ENCODE results near the gene TNFAIP8L3. TPM values are rescaled to one million over a fixed set of nuclear protein-coding genes. Genes with fewer than 3 reads are reported as not detected.

TNFAIP8L3 gene
- total RNA-seq, 2 experiments from 2014 or later, result not detected

- no peak overlapping the region for H3K4me3 ChIP-seq (ENCODE audit: low read length)
- ChIA-PET CTCF (no interaction called here), POLR2A (interaction anchor here (0.6 kb wide), 1 partner anchor 321 kb away, joined by 4 read pairs; no protein-coding TSS in a partner anchor)
- H3K4me1 ChIP-seq (ENCODE audit: insufficient read depth, low read length), result no peaks in the 10 kb centered on the region
- no peaks in the 10 kb centered on the region for H3K36me3 ChIP-seq (ENCODE audit: insufficient read depth, low read length)
- Mint-ChIP-seq H3K27ac (no peak overlapping the region), H3K9me3 (no peaks in the 10 kb centered on the region), H3K27me3 (peaks cover 29% of the 10 kb centered on the region), H3K4me3 (no peak overlapping the region), H3K4me1 (ENCODE audit: low read depth) (no peaks in the 10 kb centered on the region), H3K36me3 (ENCODE audit: low read depth) (no peaks in the 10 kb centered on the region)
- intact Hi-C loops (cut with DNase I, micrococcal nuclease), result no loop called here
- peaks cover 4% of the 10 kb centered on the region in 2 experiments for H3K27me3 ChIP-seq (ENCODE audit: control insufficient read depth in 1 of 2, insufficient read depth in 2 of 2, low read length in 2 of 2)
- ATAC-seq (ENCODE audit: poor library complexity) (no peak), DNase-seq (no peak)
- no peaks in the 10 kb centered on the region for H3K9me3 ChIP-seq (ENCODE audit: control insufficient read depth in 1 of 2, insufficient read depth in 1 of 2, low read length in 2 of 2)
- TF ChIP-seq CTCF (IDR thresholded peaks at IDR 0.05), result no peak
- H3K27ac ChIP-seq (ENCODE audit: low read depth in 1 of 2, low read length in 2 of 2), result no peak overlapping the region
Measured at GRCh38 chr15:51111061-51111460, 16.4 kb upstream of the TNFAIP8L3 start.

DNA sequence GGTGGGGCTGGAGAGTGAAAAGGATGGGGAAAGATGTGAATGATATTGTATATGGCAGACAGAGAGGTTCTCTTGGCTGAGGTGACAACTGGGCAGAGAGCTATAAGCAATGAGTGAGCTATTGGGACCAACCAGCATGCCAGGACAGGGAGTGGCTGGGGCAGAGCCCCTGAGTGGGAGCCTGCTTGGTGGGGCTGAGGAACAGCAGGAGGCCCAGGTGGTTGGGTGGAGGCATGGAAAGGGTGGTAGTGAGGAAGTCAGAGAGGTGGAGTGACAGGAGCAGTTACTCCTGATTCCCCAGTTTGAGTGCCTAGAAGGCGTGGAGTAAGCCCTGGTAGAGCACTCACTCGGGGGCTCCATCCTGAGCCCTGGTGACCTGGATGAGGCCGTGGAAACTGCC lies 15.5 kb upstream of the TNFAIP8L3 start:
- ATAC-seq (ENCODE audit: poor library complexity) (no peak), DNase-seq (no peak)
- H3K4me3 Mint-ChIP-seq, result no peak overlapping the region
- H3K27ac Mint-ChIP-seq, result no peak overlapping the region
- ChIA-PET POLR2A (no interaction called here), CTCF (no interaction called here)
- intact Hi-C loops (cut with DNase I, micrococcal nuclease), result no loop called here
- H3K4me3 ChIP-seq (ENCODE audit: low read length), result no peak overlapping the region
- peaks cover 32% of the 10 kb centered on the region for H3K27me3 Mint-ChIP-seq
- no peaks in the 10 kb centered on the region for H3K4me1 Mint-ChIP-seq (ENCODE audit: low read depth)
- no peaks in the 10 kb centered on the region for H3K36me3 ChIP-seq (ENCODE audit: insufficient read depth, low read length)
- no peaks in the 10 kb centered on the region for H3K9me3 ChIP-seq (ENCODE audit: control insufficient read depth in 1 of 2, insufficient read depth in 1 of 2, low read length in 2 of 2)
- no peaks in the 10 kb centered on the region for H3K9me3 Mint-ChIP-seq
- H3K4me1 ChIP-seq (ENCODE audit: insufficient read depth, low read length), result no peaks in the 10 kb centered on the region
- no peak for TF ChIP-seq CTCF (IDR thresholded peaks at IDR 0.05)
- no peak overlapping the region for H3K27ac ChIP-seq (ENCODE audit: low read depth in 1 of 2, low read length in 2 of 2)
- no peaks in the 10 kb centered on the region for H3K36me3 Mint-ChIP-seq (ENCODE audit: low read depth)
- peaks cover 4 to 8% of the 10 kb centered on the region in 2 experiments for H3K27me3 ChIP-seq (ENCODE audit: control insufficient read depth in 1 of 2, insufficient read depth in 2 of 2, low read length in 2 of 2)

- intact Hi-C loops (cut with DNase I, micrococcal nuclease), result no loop called here
- POLR2A ChIA-PET, result no interaction called here
- ATAC-seq (ENCODE audit: poor library complexity), result no peak
Measured at GRCh38 chr15:51108933-51109550, 14.3 kb upstream of the TNFAIP8L3 start.

More at GRCh38 chr15:51108933-51109550, 14.3 kb upstream of the TNFAIP8L3 start:
- DNase-seq, result no peak
- H3K4me3 Mint-ChIP-seq, result no peak overlapping the region
- no peaks in the 10 kb centered on the region for H3K36me3 Mint-ChIP-seq (ENCODE audit: low read depth)
- H3K4me3 ChIP-seq (ENCODE audit: low read length), result no peak overlapping the region
- no peak overlapping the region for H3K27ac ChIP-seq (ENCODE audit: low read depth in 1 of 2, low read length in 2 of 2)
- no peaks in the 10 kb centered on the region for H3K4me1 ChIP-seq (ENCODE audit: insufficient read depth, low read length)
- no peak for TF ChIP-seq CTCF (IDR thresholded peaks at IDR 0.05)
- no peaks in the 10 kb centered on the region for H3K9me3 Mint-ChIP-seq
- no peaks in the 10 kb centered on the region for H3K4me1 Mint-ChIP-seq (ENCODE audit: low read depth)
- CTCF ChIA-PET, result no interaction called here
- H3K27ac Mint-ChIP-seq, result no peak overlapping the region
- no peaks in the 10 kb centered on the region for H3K36me3 ChIP-seq (ENCODE audit: insufficient read depth, low read length)
- no peaks in the 10 kb centered on the region for H3K9me3 ChIP-seq (ENCODE audit: control insufficient read depth in 1 of 2, insufficient read depth in 1 of 2, low read length in 2 of 2)
- H3K27me3 ChIP-seq (ENCODE audit: control insufficient read depth in 1 of 2, insufficient read depth in 2 of 2, low read length in 2 of 2), result peaks cover 4 to 12% of the 10 kb centered on the region in 2 experiments
- peaks cover 43% of the 10 kb centered on the region for H3K27me3 Mint-ChIP-seq

Measured in CD4-positive, alpha-beta T cell (primary cell).